Effector memory CD8-positive, alpha-beta T cell (primary cell): Measurements from ENCODE around the gene ARL5A.

ENCODE experiments used
- ATAC-seq: fragments of 150-1000 bp; cut with Tn5 transposase; replicated peaks from 2 replicates; pipeline ENCODE4 v1.10.0; 2021; ENCODE audit warnings: mild to moderate bottlenecking, moderate library complexity
- DNase-seq, 3 experiments: peaks; one replicate each; pipeline ENCODE4 v3.0.0; 2021
- H3K27ac Mint-ChIP-seq, 2 donors: one replicate each; pipeline ENCODE4 v1.8.0; 2022; ENCODE audit warnings: mild to moderate bottlenecking in 2 of 2, mixed read lengths in 2 of 2, moderate library complexity in 2 of 2
- H3K27me3 Mint-ChIP-seq, 2 donors: one replicate each; pipeline ENCODE4 v1.8.0; 2022; ENCODE audit warnings: mixed read lengths in 2 of 2
- H3K36me3 Mint-ChIP-seq: one replicate; pipeline ENCODE4 v1.8.0; 2022; ENCODE audit warnings: mild to moderate bottlenecking, moderate library complexity, mixed read lengths; ENCODE audit not compliant: insufficient read depth
- H3K4me1 Mint-ChIP-seq, 2 donors: one replicate each; pipeline ENCODE4 v1.8.0; 2022; ENCODE audit warnings: low read depth in 2 of 2, mixed read lengths in 2 of 2
- H3K4me3 Mint-ChIP-seq, 2 donors: one replicate each; pipeline ENCODE4 v1.8.0; 2022; ENCODE audit warnings: mild to moderate bottlenecking in 2 of 2, mixed read lengths in 2 of 2, moderate library complexity in 2 of 2
- H3K9me3 Mint-ChIP-seq, 2 donors: one replicate each; pipeline ENCODE4 v1.8.0; 2022; ENCODE audit warnings: mixed read lengths in 2 of 2

ARL5A gene

DNA sequence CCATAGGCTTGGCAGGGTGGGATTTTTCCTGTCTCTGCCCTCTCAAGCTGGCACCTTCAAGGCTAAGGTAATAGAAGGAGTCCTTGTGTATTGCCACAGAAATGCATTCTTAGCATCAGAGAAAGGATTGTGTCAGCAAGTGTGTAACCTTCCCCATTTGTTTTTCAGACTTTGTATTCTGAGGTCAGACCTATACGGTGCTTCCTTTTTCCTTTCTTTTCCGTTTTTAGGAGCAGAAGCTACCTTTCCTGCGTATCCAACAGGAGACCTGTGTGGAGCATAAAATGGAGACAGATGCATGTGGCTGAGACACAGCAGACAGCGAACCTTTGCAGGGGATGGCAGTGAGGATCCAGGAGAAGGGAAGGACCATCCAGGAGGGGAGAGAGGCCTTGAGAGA is 46.6 kb downstream of the ARL5A start:
- Mint-ChIP-seq H3K27me3 (no peaks in the 10 kb centered on the region), H3K9me3 (no peaks in the 10 kb centered on the region), H3K27ac (no peak overlapping the region), H3K4me3 (no peak overlapping the region), H3K36me3 (peaks cover 12% of the 10 kb centered on the region), H3K4me1 (peaks cover 2 to 4% of the 10 kb centered on the region in 2 donors)
- no peak for DNase-seq
- ATAC-seq = no peak

DNA sequence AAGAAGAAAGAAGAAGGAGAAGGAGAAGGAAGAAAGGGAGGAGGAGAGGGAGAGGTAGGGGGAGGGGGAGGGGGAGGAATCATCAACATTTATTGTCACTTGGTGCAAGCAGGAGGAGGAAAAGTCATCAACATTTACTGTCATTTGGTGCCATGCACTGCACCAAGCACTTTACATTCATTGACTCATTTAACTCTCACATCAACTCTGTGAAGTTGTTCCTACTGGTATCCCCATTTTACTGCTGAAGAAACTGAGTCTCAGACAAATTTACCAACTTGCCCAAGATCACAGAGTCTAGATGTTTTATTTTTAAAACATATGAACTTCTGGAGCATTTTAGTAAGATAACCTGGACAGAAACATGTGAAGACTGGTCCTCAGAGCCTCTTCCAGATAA is 47.3 kb downstream of the ARL5A start:
- no peak for ATAC-seq
- H3K36me3 Mint-ChIP-seq = peaks cover 12% of the 10 kb centered on the region

DNA sequence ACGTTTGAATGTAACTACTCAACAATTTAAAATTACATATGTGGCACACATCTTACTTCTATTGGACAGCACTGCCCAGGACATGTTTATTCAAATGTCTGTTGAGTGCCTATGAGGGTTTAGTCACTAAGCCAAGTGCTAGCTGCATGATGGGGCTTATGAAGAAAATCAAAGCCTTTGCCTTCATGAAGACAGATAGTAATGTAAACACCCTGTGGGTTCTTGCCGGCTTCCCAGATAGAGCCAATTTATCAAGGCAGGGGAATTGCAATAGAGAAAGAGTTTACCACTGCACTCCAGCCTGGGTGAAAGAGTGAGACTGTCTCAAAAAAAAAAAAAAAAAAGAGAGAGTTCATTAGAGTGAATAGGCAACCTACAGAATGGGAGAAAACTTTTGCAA is 50.3 kb downstream of the ARL5A start:
- H3K36me3 Mint-ChIP-seq = peaks cover 4% of the 10 kb centered on the region
- no peak overlapping the region for H3K27ac Mint-ChIP-seq
- no peak for DNase-seq
- ATAC-seq = no peak
- H3K4me1 Mint-ChIP-seq = peaks cover 0 to 4% of the 10 kb centered on the region in 2 donors
- no peaks in the 10 kb centered on the region for H3K27me3 Mint-ChIP-seq
- H3K9me3 Mint-ChIP-seq = no peaks in the 10 kb centered on the region
- no peak overlapping the region for H3K4me3 Mint-ChIP-seq

More for the DNA sequence above, 47.3 kb downstream of the ARL5A start:
- H3K4me3 Mint-ChIP-seq = no peak overlapping the region
- no peak overlapping the region for H3K27ac Mint-ChIP-seq
- no peak for DNase-seq
- H3K27me3 Mint-ChIP-seq = no peaks in the 10 kb centered on the region
- no peaks in the 10 kb centered on the region for H3K9me3 Mint-ChIP-seq
- H3K4me1 Mint-ChIP-seq = peaks cover 2 to 4% of the 10 kb centered on the region in 2 donors

DNA sequence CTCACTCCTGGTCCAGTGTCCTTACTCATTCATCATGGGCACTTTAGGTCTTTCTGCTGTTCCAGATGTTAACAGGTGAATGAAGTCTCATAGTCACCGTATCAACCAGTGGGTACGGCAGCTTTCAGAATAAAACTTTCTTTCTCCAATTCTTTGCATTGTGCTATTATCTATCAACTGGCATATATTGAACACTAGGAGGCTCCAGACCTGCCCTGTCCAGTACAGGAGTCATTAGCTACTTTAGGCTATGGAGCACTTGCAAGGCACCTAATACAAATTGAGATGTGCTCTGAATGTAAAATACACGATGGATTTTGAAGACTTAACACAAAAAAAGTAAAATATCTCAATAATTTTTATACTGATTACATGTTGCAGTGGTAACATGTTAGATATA is 50.7 kb downstream of the ARL5A start:
- Mint-ChIP-seq H3K36me3 (peaks cover 4% of the 10 kb centered on the region), H3K27me3 (no peaks in the 10 kb centered on the region), H3K27ac (no peak overlapping the region), H3K9me3 (no peaks in the 10 kb centered on the region), H3K4me1 (peaks cover 0 to 4% of the 10 kb centered on the region in 2 donors), H3K4me3 (no peak overlapping the region)
- DNase-seq (no peak), ATAC-seq (no peak)

DNA sequence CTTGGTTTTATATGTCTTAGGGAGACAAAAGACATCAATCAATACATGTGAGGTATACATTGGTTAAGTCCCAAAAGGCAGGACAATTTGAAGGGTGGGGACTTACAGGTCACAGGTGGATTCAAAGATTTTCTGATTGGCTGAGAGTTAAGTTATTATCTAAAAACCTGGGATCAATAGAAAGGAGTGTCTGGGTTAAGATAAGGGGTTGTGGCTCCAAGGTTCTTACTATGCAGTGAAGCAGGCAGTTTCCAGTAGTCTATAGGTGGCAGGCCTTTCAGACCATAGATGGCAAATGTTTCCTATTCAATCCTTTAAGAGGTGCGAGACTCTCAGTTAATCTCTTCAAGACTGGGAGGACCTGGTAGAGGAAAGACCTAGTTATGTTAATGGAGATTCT is 51.9 kb downstream of the ARL5A start:
- no peak for ATAC-seq
- H3K27ac Mint-ChIP-seq = peak overlapping the region in 1 of 2 donors; percentile 44
- no peak for DNase-seq
- H3K4me1 Mint-ChIP-seq = peaks cover 0 to 4% of the 10 kb centered on the region in 2 donors
- no peak overlapping the region for H3K4me3 Mint-ChIP-seq
- peaks cover 4% of the 10 kb centered on the region for H3K36me3 Mint-ChIP-seq
- no peaks in the 10 kb centered on the region for H3K9me3 Mint-ChIP-seq
- H3K27me3 Mint-ChIP-seq = no peaks in the 10 kb centered on the region

DNA sequence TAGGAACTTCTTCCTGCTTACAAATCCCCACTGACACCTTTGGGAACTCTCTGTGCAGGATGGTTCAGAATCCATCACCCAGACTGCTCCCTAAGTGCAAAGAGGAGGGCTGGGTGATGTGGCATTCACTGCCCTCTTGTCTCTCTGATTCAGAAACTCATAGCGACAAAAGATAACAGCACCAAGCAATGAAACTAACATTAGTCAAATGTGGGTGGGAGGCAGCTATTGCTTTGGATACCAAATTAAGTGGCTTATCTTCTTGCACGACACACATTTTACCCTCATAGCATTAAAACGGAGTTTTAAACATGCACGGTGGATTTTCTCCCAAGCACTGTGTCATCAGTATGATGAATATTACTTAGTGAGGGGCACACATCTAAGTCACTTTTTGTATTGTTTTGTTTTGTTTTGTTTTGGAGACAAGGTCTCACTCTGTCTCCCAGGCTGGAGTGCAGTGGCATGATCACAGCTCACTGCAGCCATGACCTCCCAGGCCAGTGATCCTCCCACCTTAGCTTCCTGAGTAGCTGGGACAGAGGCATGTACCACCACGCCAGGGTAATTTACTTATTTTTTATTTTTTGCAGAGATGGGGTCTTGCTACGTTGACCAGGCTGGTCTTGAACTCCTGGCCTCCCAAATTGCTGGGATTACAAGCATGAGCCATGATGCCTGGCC is 53.0 kb downstream of the ARL5A start:
- no peak for DNase-seq

DNA sequence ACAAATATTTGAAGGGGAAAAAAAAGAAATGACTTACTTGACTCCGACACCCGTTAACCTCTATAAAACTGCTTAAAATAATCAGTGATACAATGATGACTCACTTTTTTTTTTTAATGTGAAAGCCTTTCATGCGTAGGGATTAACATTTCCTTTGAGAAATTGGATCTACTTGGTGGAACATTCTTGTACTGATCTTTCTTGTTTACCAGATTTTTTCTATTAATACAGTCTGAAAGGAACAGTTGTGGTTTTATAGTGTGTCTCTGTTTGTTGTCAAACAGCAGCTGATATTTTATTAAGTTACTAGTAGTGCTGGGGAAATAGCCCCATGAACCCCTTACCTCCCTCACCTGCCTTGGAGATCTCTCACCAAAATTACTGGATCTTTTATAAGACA is 53.7 kb downstream of the ARL5A start:
- Mint-ChIP-seq H3K4me3 (no peak overlapping the region), H3K4me1 (peaks cover 0 to 4% of the 10 kb centered on the region in 2 donors), H3K27ac (no peak overlapping the region), H3K9me3 (peaks cover 0 to 2% of the 10 kb centered on the region in 2 donors), H3K36me3 (no peaks in the 10 kb centered on the region), H3K27me3 (no peaks in the 10 kb centered on the region)
- DNase-seq (no peak), ATAC-seq (no peak)

More for the DNA sequence above, 53.0 kb downstream of the ARL5A start:
- Mint-ChIP-seq H3K27ac (peak overlapping the region in 1 of 2 donors; percentile 49), H3K4me3 (no peak overlapping the region), H3K36me3 (peaks cover 4% of the 10 kb centered on the region), H3K4me1 (peaks cover 0 to 4% of the 10 kb centered on the region in 2 donors), H3K27me3 (no peaks in the 10 kb centered on the region), H3K9me3 (no peaks in the 10 kb centered on the region)
- no peak for ATAC-seq

DNA sequence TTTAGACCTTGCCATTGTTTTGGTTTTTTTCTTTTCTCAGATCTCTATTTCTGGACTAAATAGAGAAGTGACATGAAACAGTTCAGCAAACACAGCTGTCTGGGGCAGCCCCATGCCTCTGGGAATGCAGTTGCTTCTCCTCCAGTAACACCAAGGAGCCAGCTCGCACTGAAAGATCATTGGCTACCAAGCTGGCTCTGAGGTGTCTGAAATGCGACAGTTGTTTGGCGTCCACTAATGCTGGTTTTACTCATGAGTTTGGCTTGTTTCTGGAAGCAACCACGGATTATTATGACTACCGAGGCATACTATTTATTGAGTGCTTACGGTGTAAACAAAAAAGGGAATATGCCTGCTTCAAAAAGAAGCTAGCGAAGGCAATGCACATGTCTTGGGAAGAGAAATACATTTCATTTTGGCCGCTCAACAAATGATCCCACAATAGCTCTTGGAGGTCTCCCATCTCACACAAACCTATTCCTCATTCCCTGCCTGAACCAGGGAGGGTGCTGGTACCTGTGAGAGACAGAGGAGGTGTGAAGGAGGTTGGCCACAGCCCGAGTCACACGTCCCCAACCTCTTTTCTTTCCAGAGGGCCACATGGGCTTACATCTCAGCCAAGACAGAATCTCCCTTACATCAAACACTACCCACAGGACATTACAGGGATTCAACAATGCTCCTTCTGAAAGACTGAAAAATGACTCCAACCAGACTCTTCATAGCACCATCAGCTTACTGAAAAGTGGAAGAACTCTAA is 56.4 kb downstream of the ARL5A start:
- DNase-seq = no peak
- no peak overlapping the region for H3K27ac Mint-ChIP-seq
- peaks cover 5 to 6% of the 10 kb centered on the region in 2 donors for H3K4me1 Mint-ChIP-seq

DNA sequence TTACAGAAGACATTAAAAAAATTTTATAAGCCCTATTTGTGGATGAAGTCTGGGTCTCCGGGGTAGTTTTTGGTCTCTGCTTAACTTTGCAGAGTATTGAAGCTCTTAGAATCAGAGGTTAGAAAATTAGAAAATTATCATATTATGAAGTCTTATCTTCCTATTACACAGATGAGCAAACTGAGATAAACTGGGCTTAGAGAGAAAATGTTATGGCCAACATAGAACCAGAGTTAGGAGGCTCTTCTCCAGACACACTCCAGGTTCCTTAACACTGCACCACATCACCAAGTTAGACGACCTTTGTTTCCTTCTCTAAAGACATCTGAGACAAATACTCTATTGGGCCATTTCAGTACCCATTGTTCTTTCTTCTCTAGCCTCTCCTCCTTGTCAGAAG is 57.2 kb downstream of the ARL5A start:
- no peak overlapping the region for H3K27ac Mint-ChIP-seq
- H3K4me1 Mint-ChIP-seq = peaks cover 12 to 13% of the 10 kb centered on the region in 2 donors
- no peak for ATAC-seq
- H3K27me3 Mint-ChIP-seq = no peaks in the 10 kb centered on the region
- H3K36me3 Mint-ChIP-seq = no peaks in the 10 kb centered on the region
- no peak for DNase-seq
- H3K4me3 Mint-ChIP-seq = no peak overlapping the region
- peaks cover 0 to 2% of the 10 kb centered on the region in 2 donors for H3K9me3 Mint-ChIP-seq

More for the DNA sequence above, 56.4 kb downstream of the ARL5A start:
- ATAC-seq = peak; percentile 63
- Mint-ChIP-seq H3K27me3 (no peaks in the 10 kb centered on the region), H3K9me3 (peaks cover 0 to 2% of the 10 kb centered on the region in 2 donors), H3K4me3 (no peak overlapping the region), H3K36me3 (no peaks in the 10 kb centered on the region)

DNA sequence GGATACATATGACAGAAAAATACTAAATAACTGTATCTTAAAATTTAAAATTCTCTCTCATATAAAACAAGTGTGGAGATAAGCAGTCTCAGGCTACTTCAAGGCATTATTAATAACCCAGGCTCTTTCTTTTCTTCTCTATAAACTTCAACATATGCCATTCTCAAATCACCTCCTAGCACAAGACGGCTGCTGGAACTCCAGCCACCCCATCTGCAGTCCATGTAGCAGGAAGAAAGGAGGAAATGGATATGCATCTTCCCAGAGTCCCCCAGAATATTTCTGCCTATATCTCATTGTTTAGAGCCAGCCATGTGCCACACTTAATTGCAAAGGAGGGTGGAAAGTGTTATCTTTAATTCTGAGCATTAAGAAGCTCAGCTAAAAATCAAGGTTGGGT is 58.6 kb downstream of the ARL5A start:
- Mint-ChIP-seq H3K36me3 (no peaks in the 10 kb centered on the region), H3K4me3 (no peak overlapping the region), H3K4me1 (peaks cover 21% of the 10 kb centered on the region in 2 donors), H3K9me3 (peaks cover 0 to 2% of the 10 kb centered on the region in 2 donors), H3K27me3 (no peaks in the 10 kb centered on the region), H3K27ac (no peak overlapping the region)
- ATAC-seq = no peak
- no peak for DNase-seq

DNA sequence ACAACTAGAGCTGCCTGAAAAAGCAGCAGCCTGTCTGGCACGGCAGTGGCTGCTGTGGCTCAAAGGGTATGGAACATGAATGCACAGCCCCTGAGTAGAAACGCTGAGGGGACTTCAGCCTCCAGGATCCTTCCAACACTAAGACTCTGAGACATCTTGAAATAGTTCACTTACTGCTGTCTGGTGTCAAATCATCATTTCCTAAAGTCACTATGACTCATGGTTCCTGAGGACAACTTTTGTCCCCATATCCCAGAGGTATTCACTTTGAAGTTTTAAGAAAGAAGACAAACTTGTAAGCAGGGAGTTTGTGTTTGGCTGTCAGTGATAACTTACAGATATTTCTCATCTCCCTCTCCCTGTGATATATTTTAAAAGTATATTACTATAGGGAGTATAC is 60.7 kb downstream of the ARL5A start:
- peaks cover 21% of the 10 kb centered on the region in 2 donors for H3K4me1 Mint-ChIP-seq
- H3K36me3 Mint-ChIP-seq = no peaks in the 10 kb centered on the region
- peaks cover 0 to 2% of the 10 kb centered on the region in 2 donors for H3K9me3 Mint-ChIP-seq

DNA sequence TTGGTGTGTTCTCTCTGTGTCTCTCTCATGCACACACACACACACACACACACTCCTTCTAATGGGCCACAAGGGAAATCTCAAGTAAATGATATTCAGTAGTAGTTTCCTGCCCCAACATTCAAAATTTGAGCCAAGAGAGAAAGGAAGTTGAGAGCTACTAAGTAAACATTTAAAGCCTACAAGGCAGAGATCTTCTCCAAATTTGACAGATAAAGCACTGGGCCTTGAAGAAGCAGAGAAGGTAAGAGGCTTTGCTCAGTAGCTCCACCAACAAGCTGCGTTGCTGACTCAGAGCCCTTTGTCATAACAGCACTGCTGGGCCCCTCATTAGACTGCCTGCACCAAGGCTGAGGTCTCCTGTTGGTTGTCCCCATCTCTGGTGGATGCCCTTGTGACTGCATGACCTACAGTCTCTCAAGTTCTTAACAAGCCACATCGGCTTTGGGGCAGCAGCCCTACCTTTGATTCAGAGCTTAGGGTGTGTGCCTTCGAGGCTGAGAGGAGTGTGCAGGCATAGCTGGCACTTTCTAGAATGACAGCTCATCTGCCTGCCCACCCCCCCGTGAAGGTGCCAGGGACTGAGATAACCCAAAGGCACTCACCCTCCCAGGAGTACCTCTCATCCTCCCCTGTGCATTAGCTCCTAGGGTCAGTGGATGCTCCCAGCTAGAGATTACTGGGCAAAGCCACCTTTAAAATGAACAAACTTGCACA is 61.6 kb downstream of the ARL5A start:
- peaks cover 0 to 2% of the 10 kb centered on the region in 2 donors for H3K9me3 Mint-ChIP-seq
- no peaks in the 10 kb centered on the region for H3K27me3 Mint-ChIP-seq
- H3K27ac Mint-ChIP-seq = peak overlapping the region; percentile 69 to 76
- no peaks in the 10 kb centered on the region for H3K36me3 Mint-ChIP-seq
- DNase-seq (no peak), ATAC-seq (peak; percentile 51)
- H3K4me1 Mint-ChIP-seq = peaks cover 21% of the 10 kb centered on the region in 2 donors
- peak overlapping the region in 1 of 2 donors; percentile 24 for H3K4me3 Mint-ChIP-seq

More for the DNA sequence above, 60.7 kb downstream of the ARL5A start:
- Mint-ChIP-seq H3K27me3 (no peaks in the 10 kb centered on the region), H3K27ac (peak overlapping the region in 1 of 2 donors; percentile 69), H3K4me3 (no peak overlapping the region)
- ATAC-seq = no peak
- no peak for DNase-seq

DNA sequence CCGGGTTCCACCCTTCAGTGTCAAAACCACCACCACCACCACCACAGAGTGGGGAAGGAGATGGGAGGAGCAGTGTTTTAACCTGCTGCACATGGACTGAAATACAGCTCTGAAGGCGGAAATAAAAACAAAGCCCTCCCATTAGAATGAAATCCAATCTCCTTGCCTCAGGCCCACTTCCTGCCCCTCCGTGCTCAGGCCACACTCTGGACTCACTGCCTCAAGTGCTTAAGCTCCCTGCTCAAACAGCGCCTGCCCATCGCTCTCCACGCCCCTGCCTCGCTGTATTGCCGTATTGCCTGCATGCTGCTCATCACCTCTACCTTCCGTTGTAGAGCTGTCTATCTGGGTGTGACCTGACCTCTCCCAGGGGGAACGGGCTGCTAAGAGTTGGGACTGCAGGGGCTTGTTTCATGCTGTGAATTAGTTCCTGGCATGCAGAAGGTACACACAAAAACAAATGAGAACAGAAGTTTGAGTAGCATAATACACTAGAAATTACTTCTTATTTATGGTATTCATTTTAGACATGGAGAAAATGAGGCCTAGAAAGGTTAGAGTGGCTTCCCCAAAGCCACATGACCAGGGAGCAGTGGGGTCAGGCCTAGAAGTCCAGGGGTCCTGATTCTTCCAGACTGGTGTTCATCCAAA is 62.3 kb downstream of the ARL5A start:
- peaks cover 0 to 2% of the 10 kb centered on the region in 2 donors for H3K9me3 Mint-ChIP-seq
- ATAC-seq = peak; percentile 31

More for the DNA sequence above, 62.3 kb downstream of the ARL5A start:
- no peak for DNase-seq
- Mint-ChIP-seq H3K27me3 (no peaks in the 10 kb centered on the region), H3K4me3 (peak overlapping the region; percentile 16 to 24), H3K4me1 (peaks cover 21% of the 10 kb centered on the region in 2 donors), H3K36me3 (no peaks in the 10 kb centered on the region), H3K27ac (peak overlapping the region; percentile 69 to 76)
